Cardiac muscle cell (in vitro differentiated cells and primary cell): Measurements from ENCODE around the gene PTPRM. TPM values are rescaled to one million over a fixed set of nuclear protein-coding genes. Genes with fewer than 3 reads are reported as not detected.

Source experiments
- DNase-seq, 2 donors: peaks; one replicate each; pipeline versions ENCODE4 v3.0.0 to v3.0.0-alpha.2; 2010 to 2017; ENCODE audit warnings: low read depth in 1 of 2, low spot score in 1 of 2
- H3K27ac ChIP-seq: fragments of 200-600 bp; sonication (generic); 2 replicates; pipeline ENCODE4 v1.5.1; 2016
- H3K27me3 ChIP-seq: fragments of 200-600 bp; sonication (generic); 2 replicates; pipeline ENCODE4 v1.6.0; 2016; ENCODE audit warnings: control low read depth
- H3K36me3 ChIP-seq: fragments of 200-600 bp; sonication (generic); 2 replicates; pipeline ENCODE4 v1.5.1; 2016; ENCODE audit warnings: control low read depth
- H3K4me1 ChIP-seq: fragments of 200-600 bp; sonication (generic); 2 replicates; pipeline ENCODE4 v1.8.1; 2017; ENCODE audit warnings: low read depth, mild to moderate bottlenecking, mixed run types
- H3K4me3 ChIP-seq: fragments of 200-600 bp; sonication (generic); 2 replicates; pipeline ENCODE4 v1.5.1; 2016; ENCODE audit warnings: mild to moderate bottlenecking
- H3K9me3 ChIP-seq: fragments of 200-600 bp; sonication (generic); 2 replicates; pipeline ENCODE4 v1.5.1; 2017; ENCODE audit warnings: low read depth, mild to moderate bottlenecking, control low read depth
- polyA plus RNA-seq: library from polyadenylated mRNA; unstranded; fragments of >200 nt; fragmentation: Nextera tagmentation; extraction: Ambion mirVana; gene quantifications from 2 replicates; pipeline ENCODE4 v1.2.1, GENCODE V29; 2016
- total RNA-seq: library from RNA; depleted of rRNA; stranded (reverse); fragments of >200 nt; gene quantifications from 2 replicates; pipeline ENCODE4 v1.2.3, GENCODE V29; 2016
- TF ChIP-seq, protein P1 (sequence below): IDR thresholded peaks from 2 replicates; pipeline ENCODE4 v1.5.1; 2012; ENCODE audit warnings: low read depth, mild to moderate bottlenecking, low read length

The PTPRM gene
- total and polyA plus RNA-seq, 2 experiments from 2014 or later, result 26.5 to 48.8 TPM

DNA sequence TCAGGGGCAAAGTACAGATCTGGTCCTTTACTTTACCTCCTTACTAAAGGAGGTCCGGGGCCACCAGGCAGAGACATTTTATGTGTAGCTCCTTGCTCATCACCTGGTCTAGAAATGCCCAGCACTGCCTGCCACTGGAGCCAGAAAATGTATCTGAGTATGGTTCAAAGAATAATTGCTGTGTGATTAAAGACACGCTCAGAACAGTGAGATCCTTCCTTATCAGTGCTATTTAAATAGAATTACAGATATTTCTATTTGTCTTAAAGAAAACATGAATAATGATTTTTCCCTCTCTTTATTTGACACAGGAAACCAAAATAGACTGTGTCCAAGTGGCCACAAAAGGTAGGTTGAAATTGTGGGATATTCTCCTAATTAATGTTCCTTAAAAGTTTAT is 547.4 kb downstream of the PTPRM start:
- Histone ChIP-seq H3K4me3 (no peak overlapping the region), H3K27me3 (no peaks in the 10 kb centered on the region), H3K4me1 (peaks cover 4% of the 10 kb centered on the region), H3K27ac (no peak overlapping the region), H3K36me3 (no peaks in the 10 kb centered on the region), H3K9me3 (no peaks in the 10 kb centered on the region)
- DNase-seq, result no peak
- TF ChIP-seq, protein P1, sequence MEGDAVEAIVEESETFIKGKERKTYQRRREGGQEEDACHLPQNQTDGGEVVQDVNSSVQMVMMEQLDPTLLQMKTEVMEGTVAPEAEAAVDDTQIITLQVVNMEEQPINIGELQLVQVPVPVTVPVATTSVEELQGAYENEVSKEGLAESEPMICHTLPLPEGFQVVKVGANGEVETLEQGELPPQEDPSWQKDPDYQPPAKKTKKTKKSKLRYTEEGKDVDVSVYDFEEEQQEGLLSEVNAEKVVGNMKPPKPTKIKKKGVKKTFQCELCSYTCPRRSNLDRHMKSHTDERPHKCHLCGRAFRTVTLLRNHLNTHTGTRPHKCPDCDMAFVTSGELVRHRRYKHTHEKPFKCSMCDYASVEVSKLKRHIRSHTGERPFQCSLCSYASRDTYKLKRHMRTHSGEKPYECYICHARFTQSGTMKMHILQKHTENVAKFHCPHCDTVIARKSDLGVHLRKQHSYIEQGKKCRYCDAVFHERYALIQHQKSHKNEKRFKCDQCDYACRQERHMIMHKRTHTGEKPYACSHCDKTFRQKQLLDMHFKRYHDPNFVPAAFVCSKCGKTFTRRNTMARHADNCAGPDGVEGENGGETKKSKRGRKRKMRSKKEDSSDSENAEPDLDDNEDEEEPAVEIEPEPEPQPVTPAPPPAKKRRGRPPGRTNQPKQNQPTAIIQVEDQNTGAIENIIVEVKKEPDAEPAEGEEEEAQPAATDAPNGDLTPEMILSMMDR, result no peak

DNA sequence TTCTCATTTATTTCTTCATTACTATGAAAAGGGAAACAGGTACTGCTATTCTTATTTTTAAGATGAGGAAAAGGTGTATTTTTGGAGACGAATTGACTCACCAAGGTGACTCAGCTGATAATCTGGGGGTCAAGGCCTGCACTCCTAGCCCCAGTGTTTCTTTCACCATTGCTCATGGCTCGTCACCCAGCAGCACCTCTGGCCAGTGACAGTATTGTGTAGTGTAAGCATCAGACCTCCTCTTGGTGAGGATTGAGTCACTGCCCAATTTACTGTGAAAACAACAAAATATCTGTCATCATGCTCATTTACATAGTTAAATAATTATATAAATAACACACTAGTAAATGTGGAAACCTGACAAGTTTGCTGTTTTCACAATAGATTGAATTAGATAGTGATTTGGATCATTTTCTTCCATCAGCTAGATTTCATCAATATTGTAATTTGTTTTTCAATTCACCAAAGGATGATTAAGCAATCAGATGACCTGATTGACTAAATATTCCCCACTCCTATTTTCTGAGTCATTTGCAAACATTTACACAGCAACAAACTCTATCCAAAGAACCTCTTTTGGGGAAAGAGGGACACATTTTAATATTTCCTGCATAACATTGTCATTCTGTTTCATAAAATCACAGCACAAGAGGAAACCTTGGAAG is 549.4 kb downstream of the PTPRM start:
- H3K4me1 ChIP-seq, result peaks cover 4% of the 10 kb centered on the region
- H3K27ac ChIP-seq, result no peak overlapping the region
- H3K9me3 ChIP-seq, result no peaks in the 10 kb centered on the region
- no peak overlapping the region for H3K4me3 ChIP-seq
- peak in 1 of 2 donors; percentile 18 for DNase-seq
- H3K27me3 ChIP-seq, result no peaks in the 10 kb centered on the region
- no peaks in the 10 kb centered on the region for H3K36me3 ChIP-seq
- TF ChIP-seq, protein P1, result no peak

DNA sequence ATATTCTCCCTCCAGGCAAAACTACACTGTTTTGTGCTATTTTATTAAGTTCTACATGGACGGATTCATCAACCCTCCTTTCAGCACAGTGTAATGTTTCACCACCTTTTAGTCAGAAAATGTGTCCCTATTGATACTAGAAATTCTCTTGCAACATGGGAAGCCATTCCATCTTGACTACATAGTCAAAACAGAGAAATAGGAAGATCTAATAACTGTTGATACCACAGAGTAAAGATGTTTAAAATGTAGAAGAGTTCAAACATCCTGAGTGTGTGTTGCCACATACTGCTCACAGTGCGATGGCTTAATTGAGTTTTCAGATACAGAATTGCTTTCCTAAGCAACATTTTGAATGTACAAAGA is 549.9 kb downstream of the PTPRM start:
- Histone ChIP-seq H3K27me3 (no peaks in the 10 kb centered on the region), H3K9me3 (no peaks in the 10 kb centered on the region), H3K36me3 (no peaks in the 10 kb centered on the region), H3K27ac (no peak overlapping the region), H3K4me1 (peaks cover under 1% of the 10 kb centered on the region), H3K4me3 (no peak overlapping the region)
- TF ChIP-seq, protein P1, result no peak
- DNase-seq, result peak in 1 of 2 donors; percentile 6

DNA sequence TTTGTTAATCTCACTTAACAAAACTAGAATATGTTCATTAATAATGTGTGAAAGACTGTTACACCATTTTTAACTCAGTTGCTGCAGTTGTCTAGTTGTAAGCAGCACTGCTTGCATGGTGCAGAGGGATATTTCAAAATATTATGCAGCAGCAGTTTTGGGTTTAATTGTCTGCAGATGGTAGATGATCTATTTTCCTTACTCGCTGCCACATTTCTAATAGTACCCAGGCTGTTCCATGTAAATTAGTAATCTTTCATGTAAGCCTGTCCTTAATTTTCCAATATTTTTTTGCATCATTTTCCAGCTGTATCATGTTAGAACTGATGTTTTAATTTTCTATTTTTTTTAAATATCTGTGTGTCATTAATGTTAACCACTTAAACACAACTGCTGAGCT is 554.0 kb downstream of the PTPRM start:
- Histone ChIP-seq H3K36me3 (no peaks in the 10 kb centered on the region), H3K27me3 (no peaks in the 10 kb centered on the region), H3K4me1 (no peaks in the 10 kb centered on the region), H3K4me3 (no peak overlapping the region), H3K27ac (no peak overlapping the region), H3K9me3 (no peaks in the 10 kb centered on the region)
- DNase-seq, result no peak
- TF ChIP-seq, protein P1, result no peak

DNA sequence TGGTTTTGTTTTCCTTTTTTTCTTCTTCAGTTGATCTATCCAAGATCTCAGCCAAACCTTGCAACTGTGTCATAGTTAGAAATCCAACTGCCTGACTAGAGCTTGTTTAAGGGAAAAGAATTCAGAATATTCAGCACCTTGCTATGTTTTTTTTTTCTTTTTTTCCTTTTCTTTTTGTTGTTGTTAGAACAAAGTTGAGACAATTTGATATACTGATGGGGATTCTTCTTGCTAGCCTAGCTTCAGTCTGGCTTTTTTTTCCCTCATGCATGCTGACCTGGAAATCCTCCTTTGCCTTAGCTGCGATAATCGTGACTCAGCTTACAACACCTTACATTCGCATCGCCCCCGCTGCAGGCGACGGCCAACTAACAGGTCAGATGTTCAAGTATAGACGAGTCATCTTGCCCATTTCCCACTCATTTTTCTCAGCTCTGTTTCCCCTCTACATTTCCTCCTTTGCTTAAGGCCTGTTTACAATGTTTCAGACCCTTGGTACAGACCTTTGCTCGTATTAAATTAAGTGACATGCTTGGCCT is 554.9 kb downstream of the PTPRM start:
- Histone ChIP-seq H3K4me3 (no peak overlapping the region), H3K27ac (no peak overlapping the region), H3K4me1 (no peaks in the 10 kb centered on the region), H3K27me3 (no peaks in the 10 kb centered on the region), H3K9me3 (no peaks in the 10 kb centered on the region), H3K36me3 (no peaks in the 10 kb centered on the region)
- TF ChIP-seq, protein P1, result no peak
- peak in 1 of 2 donors; percentile 44 for DNase-seq
